ENCODE results near the gene DENND1A.

GRCh38 chr9:123807251-123807650, 122.7 kb downstream of the DENND1A start:
- no peak for TF ChIP-seq CTCF (IDR thresholded peaks at IDR 0.05; ENCODE audit: insufficient read depth, low read length, poor library complexity, severe bottlenecking)
- no peak for TF ChIP-seq EZH2phosphoT487 (conservative IDR thresholded peaks at IDR 0.05; ENCODE audit: low read length)

All from SU-DHL-6 (cell line).